Psoas muscle (tissue), 8 donors: ENCODE data around the gene DCC. TPM values are rescaled to one million over a fixed set of nuclear protein-coding genes. Genes with fewer than 3 reads are reported as not detected.

Source experiments
- ATAC-seq, 4 donors: fragments of 200-7000 bp; cut with Tn5 transposase; one replicate each; pipeline ENCODE4 v1.9.1; 2020; ENCODE audit warnings: moderate library complexity in 3 of 4, mild to moderate bottlenecking in 2 of 4
- DNase-seq, 2 donors: peaks; one replicate each; pipeline ENCODE4 v3.0.0-alpha.2; 2020
- H3K27ac ChIP-seq: fragments of 200-600 bp; one replicate; pipeline ENCODE4 v1.8.0; 2022
- H3K27me3 ChIP-seq, 3 donors: fragments of 200-600 bp in 1 of 3; one replicate each; pipeline versions ENCODE4 v1.6.1 to v1.8.0; 2013 to 2022; ENCODE audit warnings: low read length in 2 of 3, mild to moderate bottlenecking in 2 of 3, moderate library complexity in 1 of 3; ENCODE audit not compliant: insufficient read depth in 3 of 3
- H3K36me3 ChIP-seq, 2 donors: fragments of 200-600 bp in 1 of 2; one replicate each; pipeline versions ENCODE4 v1.6.1 to v1.8.0; 2013 to 2022; ENCODE audit warnings: low read depth in 1 of 2, mild to moderate bottlenecking in 1 of 2, moderate library complexity in 1 of 2; ENCODE audit not compliant: insufficient read depth in 1 of 2
- H3K4me1 ChIP-seq: fragments of 200-600 bp; one replicate; pipeline ENCODE4 v1.8.0; 2022
- H3K4me3 ChIP-seq: fragments of 200-600 bp; one replicate; pipeline ENCODE4 v1.8.0; 2022; ENCODE audit warnings: mild to moderate bottlenecking
- H3K9me3 ChIP-seq: fragments of 200-600 bp; one replicate; pipeline ENCODE4 v1.8.0; 2022
- CTCF ChIP-seq: fragments of 200-600 bp; IDR thresholded peaks from one replicate; pipeline ENCODE4 v1.8.0; 2022; ENCODE audit warnings: antibody characterized with exemption
- WGBS, 3 donors: extraction: QIAGEN DNeasy Blood & Tissue Kit; methylation state at CpG; one replicate each; pipeline versions ENCODE4 v1.1.6 to v1.1.7; 2013; 5-methylcytosine and 5-hydroxymethylcytosine counted together
- intact Hi-C, 2 donors: fragments of 100-400 bp; cut with DNase I; formaldehyde crosslinking; loops; one replicate each; pipeline versions ENCODE4 v1.11.0 to v1.14.2; 2022
- polyA plus RNA-seq, 3 donors: library from polyadenylated mRNA; stranded (reverse); fragments of 200-250 nt; gene quantifications; one replicate each; pipeline ENCODE4 v1.2.3, GENCODE V29; 2013
- total RNA-seq, 4 donors: library from RNA; stranded (reverse); fragmentation: NEBNext Ultra II Directional in 2 of 4; extraction: Animal tissue kit (Norgen Biotek cat#: 25700) in 2 of 4; gene quantifications; one replicate each; pipeline versions ENCODE4 v1.2.1 to v1.2.4, GENCODE V29; 2021 to 2023
- donor health status: healthy with polysubstance abuse.
- donor health status: DM: no; HTN: no; CAD: no; lungs with moderate emphysema.
- donor health status: Bipolar disorder and iron deficiency.
- donor health status: healthy.
- donor health status: DM: yes; HTN: yes; CAD: no.
- donor health status: DM: no; HTN: no; CAD: no.
- donor health status: DM: no; HTN: no; CAD: no.
- donor health status: DM: yes; HTN: yes; CAD: no.

Gene DCC
- total and polyA plus RNA-seq, 7 donors, result 0.01 to 0.02 TPM; not detected in 5

DNA sequence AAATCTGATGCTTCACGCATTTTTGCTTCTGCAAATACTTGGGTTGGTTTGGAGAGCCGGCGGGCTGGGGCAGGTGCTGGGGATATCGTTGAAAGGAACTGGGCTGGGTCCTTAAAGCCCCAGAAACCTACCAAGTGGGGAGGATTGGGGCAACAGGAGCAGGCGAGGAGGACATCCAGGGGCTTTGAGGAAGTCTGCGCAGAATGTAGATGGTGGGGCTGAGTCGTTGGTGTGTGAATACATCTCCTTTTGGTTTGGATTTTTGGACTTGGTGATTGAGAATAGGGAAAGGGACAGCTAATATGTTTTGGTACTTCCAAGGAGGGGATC is 1.1 kb downstream of the DCC start:
- Histone ChIP-seq H3K36me3 (no peaks in the 10 kb centered on the region), H3K9me3 (no peaks in the 10 kb centered on the region), H3K4me1 (no peaks in the 10 kb centered on the region), H3K27me3 (peaks cover 0 to 50% (median 10%) of the 10 kb centered on the region in 3 donors), H3K4me3 (no peak overlapping the region), H3K27ac (no peak overlapping the region)
- DNase-seq (no peak), ATAC-seq (no peak)
- 3 to 8% (median 3%) methylated on average over 7 of the region's 7 CpGs for WGBS, 3 donors
- intact Hi-C loops, result no loop called here
- no peak for TF ChIP-seq CTCF

- Histone ChIP-seq H3K27me3 (peaks cover 0 to 50% (median 10%) of the 10 kb centered on the region in 3 donors), H3K4me1 (no peaks in the 10 kb centered on the region), H3K36me3 (no peaks in the 10 kb centered on the region), H3K4me3 (no peak overlapping the region), H3K9me3 (no peaks in the 10 kb centered on the region), H3K27ac (no peak overlapping the region)
- no peak for ATAC-seq
- TF ChIP-seq CTCF, result no peak
- 1 to 2% (median 1%) methylated on average over 37 to 45 of the region's 45 CpGs for WGBS, 3 donors
- DNase-seq, result peak in 1 of 2 donors; percentile 35
- intact Hi-C loops, result no loop called here
These were observed 1.8 kb downstream of the DCC start for GRCh38 chr18:52341608-52342381.

- no peaks in the 10 kb centered on the region for H3K4me1 ChIP-seq
- H3K27me3 ChIP-seq, result peaks cover 0 to 50% (median 10%) of the 10 kb centered on the region in 3 donors
- DNase-seq (no peak), ATAC-seq (no peak)
- TF ChIP-seq CTCF, result no peak
- H3K9me3 ChIP-seq, result no peaks in the 10 kb centered on the region
- WGBS, 3 donors, result 44 to 52% (median 46%) methylated on average over 6 of the region's 6 CpGs
- H3K4me3 ChIP-seq, result no peak overlapping the region
- H3K27ac ChIP-seq, result no peak overlapping the region
- intact Hi-C loops, result no loop called here
- H3K36me3 ChIP-seq, result no peaks in the 10 kb centered on the region
These were observed 2.5 kb downstream of the DCC start for GRCh38 chr18:52342456-52342855.

DNA sequence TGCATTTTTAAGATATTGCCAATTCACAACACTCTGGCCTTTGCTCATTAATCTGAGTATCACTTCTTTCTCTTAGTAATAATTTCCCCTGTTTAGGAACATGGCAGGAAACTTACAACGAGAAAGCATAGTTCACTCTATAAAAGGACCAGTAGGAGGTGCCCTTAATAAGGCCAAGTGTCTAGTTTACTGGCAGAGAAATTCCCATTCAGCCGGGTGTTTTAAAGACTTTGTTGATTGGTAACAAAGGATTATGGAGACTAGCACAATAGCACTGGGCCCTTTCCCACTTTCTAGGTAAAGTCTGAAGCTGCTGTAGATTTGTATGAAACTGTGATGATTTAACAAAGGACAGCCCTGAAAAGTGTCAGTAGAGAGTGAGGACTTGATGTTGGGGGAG is 3.1 kb downstream of the DCC start:
- intact Hi-C loops, result no loop called here

More for the DNA sequence above, 3.1 kb downstream of the DCC start:
- no peak for ATAC-seq
- Histone ChIP-seq H3K27ac (no peak overlapping the region), H3K4me1 (no peaks in the 10 kb centered on the region), H3K27me3 (peaks cover 0 to 46% (median 12%) of the 10 kb centered on the region in 3 donors), H3K36me3 (no peaks in the 10 kb centered on the region), H3K4me3 (no peak overlapping the region), H3K9me3 (no peaks in the 10 kb centered on the region)
- no peak for DNase-seq
- 23 to 28% (median 25%) methylated on average over 2 of the region's 2 CpGs for WGBS, 3 donors
- no peak for TF ChIP-seq CTCF
